A549 (cell line): ENCODE results near the gene EFEMP2.

Experiments used
- CEBPB ChIP-seq, 2 experiments: fragments of >200 bp in 1 of 2; sonication (Bioruptor Twin) in 1 of 2; formaldehyde crosslinking in 1 of 2; IDR thresholded peaks; 2 replicates each; pipeline ENCODE4 v1.6.1; 2012 to 2016
- CHD4 ChIP-seq: fragments of 200-600 bp; sonication (generic); IDR thresholded peaks from 2 replicates; pipeline ENCODE4 v1.6.1; 2016; ENCODE audit warnings: antibody characterized with exemption, mild to moderate bottlenecking, borderline replicate concordance
- EP300 ChIP-seq, 2 experiments: fragments of >200 bp; sonication (Bioruptor Twin); formaldehyde crosslinking; IDR thresholded peaks; 2 replicates in 1 of 2; 3 replicates in 1 of 2; pipeline ENCODE4 v1.6.1; 2016 to 2017
- JUN ChIP-seq, 2 experiments: fragments of >200 bp; sonication (Bioruptor Twin); formaldehyde crosslinking; IDR thresholded peaks; 2 replicates in 1 of 2; 3 replicates in 1 of 2; pipeline ENCODE4 v1.6.1; 2016 to 2017
- MAFK ChIP-seq: fragments of 450-650 bp; IDR thresholded peaks from 2 replicates; pipeline ENCODE4 v1.6.1; 2014; ENCODE audit not compliant: partially characterized antibody
- POLR2A ChIP-seq: IDR thresholded peaks from 2 replicates; pipeline ENCODE4 v1.6.1; 2012; ENCODE audit warnings: mild to moderate bottlenecking, low read length
- TF ChIP-seq, protein P1 (sequence below): fragments of >200 bp; sonication (Bioruptor Twin); formaldehyde crosslinking; IDR thresholded peaks from 3 replicates; pipeline ENCODE4 v1.5.1; 2016

GRCh38 chr11:65842144-65842543 is 30.5 kb downstream of the EFEMP2 start:
- no peak for TF ChIP-seq CEBPB (IDR thresholded peaks at IDR 0.05)
- TF ChIP-seq POLR2A, result no peak
- no peak for TF ChIP-seq CHD4
- TF ChIP-seq JUN (IDR thresholded peaks at IDR 0.05), result no peak
- no peak for TF ChIP-seq EP300 (IDR thresholded peaks at IDR 0.05)
- TF ChIP-seq, protein P1, sequence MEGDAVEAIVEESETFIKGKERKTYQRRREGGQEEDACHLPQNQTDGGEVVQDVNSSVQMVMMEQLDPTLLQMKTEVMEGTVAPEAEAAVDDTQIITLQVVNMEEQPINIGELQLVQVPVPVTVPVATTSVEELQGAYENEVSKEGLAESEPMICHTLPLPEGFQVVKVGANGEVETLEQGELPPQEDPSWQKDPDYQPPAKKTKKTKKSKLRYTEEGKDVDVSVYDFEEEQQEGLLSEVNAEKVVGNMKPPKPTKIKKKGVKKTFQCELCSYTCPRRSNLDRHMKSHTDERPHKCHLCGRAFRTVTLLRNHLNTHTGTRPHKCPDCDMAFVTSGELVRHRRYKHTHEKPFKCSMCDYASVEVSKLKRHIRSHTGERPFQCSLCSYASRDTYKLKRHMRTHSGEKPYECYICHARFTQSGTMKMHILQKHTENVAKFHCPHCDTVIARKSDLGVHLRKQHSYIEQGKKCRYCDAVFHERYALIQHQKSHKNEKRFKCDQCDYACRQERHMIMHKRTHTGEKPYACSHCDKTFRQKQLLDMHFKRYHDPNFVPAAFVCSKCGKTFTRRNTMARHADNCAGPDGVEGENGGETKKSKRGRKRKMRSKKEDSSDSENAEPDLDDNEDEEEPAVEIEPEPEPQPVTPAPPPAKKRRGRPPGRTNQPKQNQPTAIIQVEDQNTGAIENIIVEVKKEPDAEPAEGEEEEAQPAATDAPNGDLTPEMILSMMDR, result no peak
- no peak for TF ChIP-seq MAFK
